Kidney epithelial cell (primary cell): Measurements from ENCODE around the gene CCNB1IP1. TPM values are rescaled to one million over a fixed set of nuclear protein-coding genes. Genes with fewer than 3 reads are reported as not detected.

ENCODE experiments used
- DNase-seq: peaks from one replicate; pipeline ENCODE4 v3.0.0-alpha.2; 2010; ENCODE audit warnings: low read depth
- H3K27me3 ChIP-seq: 2 replicates; pipeline ENCODE4 v1.6.0; 2011; ENCODE audit warnings: low read length; ENCODE audit not compliant: control insufficient read depth, insufficient read depth
- H3K36me3 ChIP-seq: 2 replicates; pipeline ENCODE4 v1.5.1; 2011; ENCODE audit warnings: low read length; ENCODE audit not compliant: control insufficient read depth, insufficient read depth
- H3K4me3 ChIP-seq: 2 replicates; pipeline ENCODE4 v1.5.1; 2011; ENCODE audit warnings: low read depth, mild to moderate bottlenecking, control low read depth, low read length
- total RNA-seq: library from RNA; depleted of rRNA; stranded (reverse); fragments of >200 nt; gene quantifications from 2 replicates; pipeline ENCODE4 v1.2.3, GENCODE V29; 2015
- TF ChIP-seq, protein P1 (sequence below): IDR thresholded peaks from 2 replicates; pipeline ENCODE4 v1.5.1; 2011; ENCODE audit warnings: mild to moderate bottlenecking, moderate library complexity, low read length, control low read depth, inconsistent platforms; ENCODE audit not compliant: insufficient read depth, poor library complexity, severe bottlenecking

Gene CCNB1IP1
- 236 and 246 TPM in 2 replicates for total RNA-seq

DNA sequence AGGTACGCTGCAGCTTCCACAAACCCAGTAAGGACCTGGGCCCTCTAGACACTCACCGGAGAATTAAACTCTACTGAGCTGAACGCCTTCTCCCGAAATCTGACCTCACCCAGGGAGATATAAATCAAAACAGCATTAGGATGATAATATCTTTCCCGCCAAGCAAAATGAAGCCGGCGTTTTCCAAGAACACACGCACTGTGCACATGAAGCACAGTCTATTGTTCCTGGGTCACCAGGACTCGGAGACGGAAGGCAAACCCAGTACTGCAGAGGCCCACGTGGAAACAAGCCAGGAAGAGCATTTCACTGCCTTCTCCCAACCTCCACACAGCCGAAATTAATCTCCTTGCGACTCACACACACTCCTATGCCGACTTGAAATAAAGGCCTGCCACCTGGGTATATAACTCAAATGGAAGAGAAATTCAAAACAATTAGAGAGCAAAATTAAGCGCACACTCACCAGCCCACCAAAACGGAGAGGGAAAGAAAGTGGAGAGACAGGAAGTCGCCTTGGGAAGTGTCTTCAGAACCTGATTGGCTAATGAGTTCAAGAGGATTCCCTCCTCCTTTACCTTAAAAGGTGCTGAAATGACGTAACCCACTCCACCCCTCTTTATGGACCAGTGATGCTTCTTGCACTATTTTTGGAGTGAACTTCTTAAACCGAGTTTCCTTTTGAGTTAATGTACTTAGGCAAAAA, at the start of gene CCNB1IP1:
Gene CCNB1IP1, minus strand, starts transcription at position 492 of the 706 bp plus-strand sequence. CDS start 16,756 bp downstream, outside the sequence.
- TF ChIP-seq, protein P1, sequence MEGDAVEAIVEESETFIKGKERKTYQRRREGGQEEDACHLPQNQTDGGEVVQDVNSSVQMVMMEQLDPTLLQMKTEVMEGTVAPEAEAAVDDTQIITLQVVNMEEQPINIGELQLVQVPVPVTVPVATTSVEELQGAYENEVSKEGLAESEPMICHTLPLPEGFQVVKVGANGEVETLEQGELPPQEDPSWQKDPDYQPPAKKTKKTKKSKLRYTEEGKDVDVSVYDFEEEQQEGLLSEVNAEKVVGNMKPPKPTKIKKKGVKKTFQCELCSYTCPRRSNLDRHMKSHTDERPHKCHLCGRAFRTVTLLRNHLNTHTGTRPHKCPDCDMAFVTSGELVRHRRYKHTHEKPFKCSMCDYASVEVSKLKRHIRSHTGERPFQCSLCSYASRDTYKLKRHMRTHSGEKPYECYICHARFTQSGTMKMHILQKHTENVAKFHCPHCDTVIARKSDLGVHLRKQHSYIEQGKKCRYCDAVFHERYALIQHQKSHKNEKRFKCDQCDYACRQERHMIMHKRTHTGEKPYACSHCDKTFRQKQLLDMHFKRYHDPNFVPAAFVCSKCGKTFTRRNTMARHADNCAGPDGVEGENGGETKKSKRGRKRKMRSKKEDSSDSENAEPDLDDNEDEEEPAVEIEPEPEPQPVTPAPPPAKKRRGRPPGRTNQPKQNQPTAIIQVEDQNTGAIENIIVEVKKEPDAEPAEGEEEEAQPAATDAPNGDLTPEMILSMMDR: no peak
- Histone ChIP-seq H3K36me3 (no peaks in the 10 kb centered on the region), H3K4me3 (peak within 1 kb of the TSS; percentile 74), H3K27me3 (no peaks in the 10 kb centered on the region)
- peak; percentile 88 for DNase-seq

- Histone ChIP-seq H3K4me3 (no peak overlapping the region), H3K36me3 (peaks cover 4% of the 10 kb centered on the region)
Measured at GRCh38 chr14:20382526-20382925, 49.4 kb upstream of the CCNB1IP1 start.

DNA sequence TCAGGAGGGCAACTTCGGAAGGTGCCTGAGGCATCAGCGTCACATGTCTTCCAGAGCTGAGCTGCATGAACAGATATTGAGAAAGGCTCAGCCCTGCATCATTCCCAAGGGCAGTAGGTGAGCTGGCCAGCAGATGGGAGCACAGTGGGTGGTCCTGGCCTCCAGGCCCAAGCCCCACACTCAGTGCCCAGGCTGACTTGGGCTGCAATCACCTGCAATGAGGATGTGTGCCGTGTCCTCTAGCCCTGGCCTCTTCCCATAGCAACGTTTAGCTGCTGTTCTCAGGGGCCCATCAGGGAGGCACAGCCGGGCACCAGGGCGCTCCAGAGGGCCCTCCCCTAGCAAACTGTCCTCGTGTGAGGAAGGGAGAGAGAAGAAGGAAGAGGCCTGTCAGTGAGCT, 48.3 kb upstream of the CCNB1IP1 start:
- Histone ChIP-seq H3K4me3 (no peak overlapping the region), H3K27me3 (no peaks in the 10 kb centered on the region), H3K36me3 (peaks cover 5% of the 10 kb centered on the region)
- DNase-seq: no peak
- TF ChIP-seq, protein P1: no peak

More at GRCh38 chr14:20382526-20382925, 49.4 kb upstream of the CCNB1IP1 start:
- DNase-seq: no peak
- TF ChIP-seq, protein P1: no peak
- H3K27me3 ChIP-seq: no peaks in the 10 kb centered on the region

GRCh38 chr14:20380681-20381080, 47.6 kb upstream of the CCNB1IP1 start:
- H3K4me3 ChIP-seq: no peak overlapping the region
- no peak for DNase-seq
- no peaks in the 10 kb centered on the region for H3K27me3 ChIP-seq
- TF ChIP-seq, protein P1: no peak
- H3K36me3 ChIP-seq: peaks cover 3% of the 10 kb centered on the region

DNA sequence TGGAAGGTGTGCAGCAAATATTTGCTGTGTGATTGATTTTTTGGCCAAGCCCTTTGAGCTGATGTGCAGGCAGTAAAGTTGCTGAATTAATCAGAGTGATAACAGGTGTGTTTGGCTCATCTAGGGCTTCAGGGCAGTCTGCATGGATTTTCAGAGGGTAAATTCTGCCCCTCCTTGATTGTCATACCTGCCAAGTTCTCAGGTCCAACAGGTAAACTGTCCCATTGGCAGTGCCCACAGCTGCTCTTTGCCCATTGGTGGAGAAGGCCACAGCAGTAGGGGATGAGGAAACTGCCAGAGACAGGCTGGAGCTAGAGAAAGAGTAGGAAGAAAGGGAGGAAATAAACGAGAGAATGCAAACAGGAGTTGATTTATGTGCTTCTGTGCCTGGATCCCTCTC, 46.7 kb upstream of the CCNB1IP1 start:
- no peak overlapping the region for H3K4me3 ChIP-seq
- H3K27me3 ChIP-seq: no peaks in the 10 kb centered on the region
- H3K36me3 ChIP-seq: peaks cover 4% of the 10 kb centered on the region
- TF ChIP-seq, protein P1: no peak
- DNase-seq: no peak

DNA sequence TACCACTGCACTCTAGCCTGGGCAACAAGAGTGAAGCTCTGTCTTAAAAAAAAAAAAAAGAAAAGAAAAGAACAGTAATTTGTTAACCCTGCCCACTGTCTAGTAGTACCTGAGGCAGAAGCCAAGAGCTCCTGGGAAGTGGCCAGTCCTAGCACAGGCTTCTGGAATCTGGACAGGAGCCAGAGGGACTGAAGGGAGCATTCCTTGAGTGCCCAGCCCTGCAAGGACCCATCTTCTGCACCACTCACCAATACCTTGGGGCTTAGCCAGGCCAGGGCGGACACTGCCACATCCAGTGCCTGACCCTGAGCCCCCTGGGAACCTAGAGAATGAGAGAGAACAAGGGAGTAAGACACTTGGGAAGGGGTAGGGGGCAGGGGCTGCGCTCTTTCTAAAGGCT, 44.1 kb upstream of the CCNB1IP1 start:
- Histone ChIP-seq H3K36me3 (peaks cover 8% of the 10 kb centered on the region), H3K27me3 (no peaks in the 10 kb centered on the region), H3K4me3 (no peak overlapping the region)
- no peak for DNase-seq
- TF ChIP-seq, protein P1: no peak
